Activated T-helper 2 cell treated with anti-CD3 and anti-CD28 coated beads, Interferon-gamma antibody, Interleukin-2, Interleukin-4, amounts not matched to agents 10 μg/mL and 5 μg/mL and 100 μg/mL, durations not matched to agents 14 hours and 24 hours and 36 hours (primary cell): ENCODE results near the gene CISD3. TPM values are rescaled to one million over a fixed set of nuclear protein-coding genes. Genes with fewer than 3 reads are reported as not detected.

Experiments used
- DNase-seq: peaks from one replicate; pipeline ENCODE4 v3.0.0; 2021; ENCODE audit warnings: low spot score
- H3K27ac Mint-ChIP-seq: one replicate; pipeline ENCODE4 v1.8.0; 2021; ENCODE audit warnings: mixed read lengths
- H3K27me3 Mint-ChIP-seq: one replicate; pipeline ENCODE4 v1.8.0; 2021; ENCODE audit warnings: low read depth, mixed read lengths
- H3K36me3 Mint-ChIP-seq: one replicate; pipeline ENCODE4 v1.8.0; 2021; ENCODE audit warnings: low read depth, mixed read lengths
- H3K4me1 Mint-ChIP-seq: one replicate; pipeline ENCODE4 v1.8.0; 2021; ENCODE audit warnings: low read depth, mixed read lengths
- H3K4me3 Mint-ChIP-seq: one replicate; pipeline ENCODE4 v1.8.0; 2021; ENCODE audit warnings: low read depth, mild to moderate bottlenecking, moderate library complexity, mixed read lengths
- H3K9me3 Mint-ChIP-seq: one replicate; pipeline ENCODE4 v1.8.0; 2021; ENCODE audit warnings: mixed read lengths
- intact Hi-C: fragments of 100-400 bp; cut with micrococcal nuclease; formaldehyde crosslinking; loops from one replicate; pipeline ENCODE4 v1.15.1; 2023
- total RNA-seq: library from RNA; stranded (reverse); gene quantifications from 2 replicates; pipeline ENCODE4 v1.2.3, GENCODE V29; 2022

CISD3 gene
- total RNA-seq: 32.2 and 37.0 TPM in 2 replicates

- Mint-ChIP-seq H3K27ac (peak within 1 kb of the TSS; percentile 86), H3K4me1 (peaks cover 71% of the 10 kb centered on the region), H3K9me3 (no peaks in the 10 kb centered on the region), H3K36me3 (peaks cover 43% of the 10 kb centered on the region), H3K4me3 (peak within 1 kb of the TSS; percentile 89), H3K27me3 (no peaks in the 10 kb centered on the region)
- intact Hi-C loops: loop anchor here (10.0 kb wide), 1 partner anchor 1325 kb away; the partner anchor contains the start of genes ACACA and TADA2A
- DNase-seq: peak; percentile 84
Observed at GRCh38 chr17:38729886-38730525, at the start of gene CISD3. CISD3 (plus strand) TSS chr17:38730341; CDS start chr17:38730359, 18 bp downstream.

GRCh38 chr17:38681096-38681495 is 49.0 kb upstream of the CISD3 start:
- H3K4me1 Mint-ChIP-seq: peaks cover 11% of the 10 kb centered on the region
- no peak overlapping the region for H3K4me3 Mint-ChIP-seq
- intact Hi-C loops: no loop called here
- no peaks in the 10 kb centered on the region for H3K9me3 Mint-ChIP-seq
- H3K36me3 Mint-ChIP-seq: no peaks in the 10 kb centered on the region
- peaks cover 5% of the 10 kb centered on the region for H3K27me3 Mint-ChIP-seq
- no peak overlapping the region for H3K27ac Mint-ChIP-seq
- no peak for DNase-seq

GRCh38 chr17:38685491-38685890 is 44.6 kb upstream of the CISD3 start:
- peaks cover 3% of the 10 kb centered on the region for H3K4me1 Mint-ChIP-seq
- H3K4me3 Mint-ChIP-seq: no peak overlapping the region
- H3K27me3 Mint-ChIP-seq: peaks cover 5% of the 10 kb centered on the region
- H3K9me3 Mint-ChIP-seq: no peaks in the 10 kb centered on the region
- intact Hi-C loops: no loop called here
- DNase-seq: no peak
- no peaks in the 10 kb centered on the region for H3K36me3 Mint-ChIP-seq
- H3K27ac Mint-ChIP-seq: no peak overlapping the region

GRCh38 chr17:38687286-38687685 is 42.9 kb upstream of the CISD3 start:
- no peak overlapping the region for H3K4me3 Mint-ChIP-seq
- peaks cover 7% of the 10 kb centered on the region for H3K27me3 Mint-ChIP-seq
- H3K9me3 Mint-ChIP-seq: no peaks in the 10 kb centered on the region
- H3K36me3 Mint-ChIP-seq: no peaks in the 10 kb centered on the region
- H3K4me1 Mint-ChIP-seq: peaks cover 5% of the 10 kb centered on the region
- intact Hi-C loops: no loop called here
- H3K27ac Mint-ChIP-seq: no peak overlapping the region
- no peak for DNase-seq

GRCh38 chr17:38690386-38690785 is 39.8 kb upstream of the CISD3 start:
- H3K9me3 Mint-ChIP-seq: no peaks in the 10 kb centered on the region
- DNase-seq: no peak
- H3K27me3 Mint-ChIP-seq: peaks cover 4% of the 10 kb centered on the region
- H3K27ac Mint-ChIP-seq: no peak overlapping the region
- H3K36me3 Mint-ChIP-seq: no peaks in the 10 kb centered on the region
- no peak overlapping the region for H3K4me3 Mint-ChIP-seq
- intact Hi-C loops: no loop called here
- H3K4me1 Mint-ChIP-seq: peaks cover 7% of the 10 kb centered on the region

- H3K27ac Mint-ChIP-seq: no peak overlapping the region
- no peaks in the 10 kb centered on the region for H3K36me3 Mint-ChIP-seq
- H3K4me1 Mint-ChIP-seq: peaks cover 9% of the 10 kb centered on the region
- H3K27me3 Mint-ChIP-seq: peaks cover 2% of the 10 kb centered on the region
- no peaks in the 10 kb centered on the region for H3K9me3 Mint-ChIP-seq
- H3K4me3 Mint-ChIP-seq: no peak overlapping the region
- no peak for DNase-seq
- intact Hi-C loops: no loop called here
Observed at GRCh38 chr17:38691154-38691553, 39.0 kb upstream of the CISD3 start.

GRCh38 chr17:38693700-38694329 is 36.3 kb upstream of the CISD3 start:
- peaks cover 2% of the 10 kb centered on the region for H3K27me3 Mint-ChIP-seq
- H3K4me3 Mint-ChIP-seq: no peak overlapping the region
- H3K9me3 Mint-ChIP-seq: no peaks in the 10 kb centered on the region
- no peak for DNase-seq
- no peaks in the 10 kb centered on the region for H3K36me3 Mint-ChIP-seq
- no peak overlapping the region for H3K27ac Mint-ChIP-seq
- peaks cover 22% of the 10 kb centered on the region for H3K4me1 Mint-ChIP-seq
- intact Hi-C loops: no loop called here

GRCh38 chr17:38697061-38697820 is 32.9 kb upstream of the CISD3 start:
- no peak overlapping the region for H3K4me3 Mint-ChIP-seq
- DNase-seq: no peak
- H3K27ac Mint-ChIP-seq: peak overlapping the region; percentile 10
- peaks cover 45% of the 10 kb centered on the region for H3K4me1 Mint-ChIP-seq
- intact Hi-C loops: no loop called here
- H3K9me3 Mint-ChIP-seq: peaks cover 5% of the 10 kb centered on the region
- H3K27me3 Mint-ChIP-seq: no peaks in the 10 kb centered on the region
- H3K36me3 Mint-ChIP-seq: peaks cover 3% of the 10 kb centered on the region

GRCh38 chr17:38698760-38699159 is 31.4 kb upstream of the CISD3 start:
- intact Hi-C loops: no loop called here
- Mint-ChIP-seq H3K36me3 (peaks cover 3% of the 10 kb centered on the region), H3K9me3 (peaks cover 5% of the 10 kb centered on the region), H3K4me1 (peaks cover 48% of the 10 kb centered on the region), H3K27ac (peak overlapping the region; percentile 44), H3K27me3 (no peaks in the 10 kb centered on the region), H3K4me3 (no peak overlapping the region)
- DNase-seq: no peak

- intact Hi-C loops: loop anchor here (1.0 to 5.0 kb wide), 7 partner anchors 24 to 171 kb away; partner anchors contain the start of genes CWC25, LASP1, PSMB3 and RPL23
- Mint-ChIP-seq H3K27ac (peak overlapping the region; percentile 99), H3K9me3 (peaks cover 5% of the 10 kb centered on the region), H3K4me3 (peak overlapping the region; percentile 76), H3K36me3 (peaks cover 16% of the 10 kb centered on the region), H3K27me3 (no peaks in the 10 kb centered on the region), H3K4me1 (peaks cover 49% of the 10 kb centered on the region)
- DNase-seq: peak; percentile 63
Observed at GRCh38 chr17:38701504-38702165, 28.5 kb upstream of the CISD3 start.

- intact Hi-C loops: loop anchor here (5.0 kb wide), 2 partner anchors 150 to 170 kb away; partner anchors contain the start of genes LASP1 and RPL23
Observed at GRCh38 chr17:38702166-38702915, 27.8 kb upstream of the CISD3 start.

More at GRCh38 chr17:38702166-38702915, 27.8 kb upstream of the CISD3 start:
- no peaks in the 10 kb centered on the region for H3K27me3 Mint-ChIP-seq
- peaks cover 21% of the 10 kb centered on the region for H3K36me3 Mint-ChIP-seq
- peaks cover 46% of the 10 kb centered on the region for H3K4me1 Mint-ChIP-seq
- H3K27ac Mint-ChIP-seq: peak overlapping the region; percentile 99
- H3K4me3 Mint-ChIP-seq: peak overlapping the region; percentile 96
- H3K9me3 Mint-ChIP-seq: peaks cover 5% of the 10 kb centered on the region
- DNase-seq: peak; percentile 74
